HEK293T (cell line): ENCODE data around the gene PRSS27.

Source experiments
- CTCF ChIA-PET: fragments of 350-600 bp; formaldehyde crosslinking; extraction: SDS; loops from one replicate; lab custom pipeline; 2021; ENCODE audit warnings: antibody characterized with exemption, inconsistent platforms; lab: Yijun Ruan, JAX
- POLR2A ChIA-PET: fragments of 350-600 bp; formaldehyde crosslinking; extraction: SDS; loops from one replicate; lab custom pipeline; 2020; ENCODE audit warnings: antibody characterized with exemption, inconsistent platforms; lab: Yijun Ruan, JAX
- DNase-seq: peaks from one replicate; pipeline ENCODE4 v3.0.0; 2012; ENCODE audit warnings: mixed read lengths; ENCODE audit errors: extremely low spot score
- ARNT ChIP-seq: fragments of 450-650 bp; IDR thresholded peaks from 2 replicates; pipeline ENCODE4 v1.6.1; 2017; ENCODE audit warnings: mild to moderate bottlenecking
- BHLHE40 ChIP-seq: fragments of 450-650 bp; IDR thresholded peaks from 2 replicates; pipeline ENCODE4 v1.6.1; 2016; ENCODE audit warnings: mild to moderate bottlenecking, moderate library complexity, borderline replicate concordance
- CTBP1 ChIP-seq: fragments of 450-650 bp; IDR thresholded peaks from 2 replicates; pipeline ENCODE4 v1.6.1; 2016; ENCODE audit warnings: borderline replicate concordance
- ELF4 ChIP-seq: fragments of 450-650 bp; IDR thresholded peaks from 2 replicates; pipeline ENCODE4 v1.6.1; 2017; ENCODE audit warnings: antibody characterized with exemption
- FOXA1 ChIP-seq: fragments of 450-650 bp; IDR thresholded peaks from 2 replicates; pipeline ENCODE4 v1.6.1; 2016; ENCODE audit warnings: mild to moderate bottlenecking
- FOXK2 ChIP-seq: fragments of 450-650 bp; IDR thresholded peaks from 2 replicates; pipeline ENCODE4 v1.6.1; 2016; ENCODE audit warnings: mild to moderate bottlenecking
- FOXM1 ChIP-seq: fragments of 450-650 bp; IDR thresholded peaks from 2 replicates; pipeline ENCODE4 v1.6.1; 2017; ENCODE audit warnings: mild to moderate bottlenecking, borderline replicate concordance
- HDGF ChIP-seq: fragments of 450-650 bp; IDR thresholded peaks from 2 replicates; pipeline ENCODE4 v1.6.1; 2017; ENCODE audit warnings: antibody characterized with exemption, borderline replicate concordance
- L3MBTL2 ChIP-seq: fragments of 450-650 bp; conservative IDR thresholded peaks from 2 replicates; pipeline ENCODE4 v1.6.1; 2016; ENCODE audit warnings: mild to moderate bottlenecking
- LEF1 ChIP-seq: fragments of 450-650 bp; IDR thresholded peaks from 2 replicates; pipeline ENCODE4 v1.6.1; 2017; ENCODE audit warnings: mild to moderate bottlenecking, borderline replicate concordance
- NFRKB ChIP-seq: fragments of 450-650 bp; IDR thresholded peaks from 2 replicates; pipeline ENCODE4 v1.6.1; 2016; ENCODE audit warnings: mild to moderate bottlenecking, moderate library complexity
- SP1 ChIP-seq: fragments of 450-650 bp; IDR thresholded peaks from 2 replicates; pipeline ENCODE4 v1.6.1; 2017
- SUZ12 ChIP-seq: fragments of 450-650 bp; IDR thresholded peaks from 2 replicates; pipeline ENCODE4 v1.6.1; 2016; ENCODE audit warnings: mild to moderate bottlenecking
- TARDBP ChIP-seq: fragments of 450-650 bp; IDR thresholded peaks from 2 replicates; pipeline ENCODE4 v1.6.1; 2016
- ZNF384 ChIP-seq: fragments of 450-650 bp; IDR thresholded peaks from 2 replicates; pipeline ENCODE4 v1.6.1; 2016
- TF ChIP-seq, protein P1 (sequence below): fragments of 450-650 bp; IDR thresholded peaks from 2 replicates; pipeline ENCODE4 v1.6.1; 2016

Gene PRSS27

DNA sequence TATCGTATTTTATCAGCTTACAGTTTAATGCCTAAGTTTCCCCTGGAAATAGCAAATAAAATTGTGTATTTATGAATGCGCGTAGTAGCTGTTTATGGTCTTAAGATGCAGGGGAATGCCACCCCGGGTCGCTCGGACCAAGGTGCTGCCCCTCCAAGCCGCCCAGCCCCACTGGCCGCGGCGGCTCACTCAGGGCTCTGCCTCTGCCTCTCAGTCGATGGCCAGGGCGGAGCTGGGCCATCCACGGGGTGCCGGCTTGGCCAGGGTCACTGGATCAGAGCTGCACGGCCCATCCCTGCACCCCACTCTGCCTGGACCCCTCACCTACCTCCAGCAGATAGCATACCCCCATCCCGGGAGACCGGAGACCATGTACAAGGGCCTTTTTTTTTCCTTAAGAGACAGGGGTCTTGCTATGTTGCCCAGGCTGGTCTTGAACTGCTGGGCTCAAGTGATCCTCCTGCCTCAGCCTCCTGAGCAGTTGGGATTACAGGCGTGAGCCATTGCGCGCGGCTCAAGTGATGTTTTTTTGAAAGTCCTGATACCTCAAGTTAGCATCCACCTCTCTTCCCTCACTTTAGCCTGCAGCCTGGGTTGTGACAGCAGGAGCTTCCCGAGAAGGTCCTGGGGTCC is 11.0 kb downstream of the PRSS27 start:
- ChIA-PET POLR2A (interaction anchor here (1.7 to 1.9 kb wide), 2 partner anchors 10 to 26 kb away, joined by 4 to 6 read pairs; partner anchors contain the start of gene KCTD5), CTCF (no interaction called here)
- TF ChIP-seq FOXM1 (no peak), BHLHE40 (no peak), ZNF384 (no peak), LEF1 (no peak), ARNT (no peak), HDGF (no peak), TARDBP (no peak)
- TF ChIP-seq, protein P1, sequence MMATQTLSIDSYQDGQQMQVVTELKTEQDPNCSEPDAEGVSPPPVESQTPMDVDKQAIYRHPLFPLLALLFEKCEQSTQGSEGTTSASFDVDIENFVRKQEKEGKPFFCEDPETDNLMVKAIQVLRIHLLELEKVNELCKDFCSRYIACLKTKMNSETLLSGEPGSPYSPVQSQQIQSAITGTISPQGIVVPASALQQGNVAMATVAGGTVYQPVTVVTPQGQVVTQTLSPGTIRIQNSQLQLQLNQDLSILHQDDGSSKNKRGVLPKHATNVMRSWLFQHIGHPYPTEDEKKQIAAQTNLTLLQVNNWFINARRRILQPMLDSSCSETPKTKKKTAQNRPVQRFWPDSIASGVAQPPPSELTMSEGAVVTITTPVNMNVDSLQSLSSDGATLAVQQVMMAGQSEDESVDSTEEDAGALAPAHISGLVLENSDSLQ: no peak
- DNase-seq: no peak

DNA sequence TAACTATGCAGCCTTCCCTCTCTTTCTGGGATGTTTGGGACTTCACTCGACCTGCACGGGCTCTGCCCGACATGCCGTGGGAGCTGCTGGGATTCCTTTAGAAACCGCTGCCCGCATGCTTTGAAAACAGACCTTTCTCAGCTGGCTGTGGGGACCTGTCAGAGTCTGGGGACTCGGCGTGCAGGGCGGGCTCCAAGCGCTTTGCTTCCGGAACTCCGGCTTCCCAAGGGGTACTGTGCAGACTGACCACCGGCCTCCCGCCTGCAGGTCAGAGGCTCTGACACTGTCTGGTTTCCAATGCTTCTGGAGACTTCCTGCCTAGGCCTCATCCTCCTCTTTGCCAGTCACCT is 11.8 kb downstream of the PRSS27 start:
- DNase-seq: no peak
- POLR2A ChIA-PET: interaction anchor here (1.7 to 1.9 kb wide), 2 partner anchors 11 to 26 kb away, joined by 4 to 6 read pairs; partner anchors contain the start of gene KCTD5
- CTCF ChIA-PET: no interaction called here
- no peak for TF ChIP-seq NFRKB
- TF ChIP-seq FOXK2: no peak
- no peak for TF ChIP-seq SP1
- no peak for TF ChIP-seq HDGF
- TF ChIP-seq TARDBP: no peak
- no peak for TF ChIP-seq FOXA1
- no peak for TF ChIP-seq BHLHE40
- TF ChIP-seq ZNF384: no peak
- TF ChIP-seq L3MBTL2: no peak
- no peak for TF ChIP-seq ARNT
- TF ChIP-seq CTBP1: no peak
- TF ChIP-seq, protein P1: no peak
- no peak for TF ChIP-seq LEF1
- TF ChIP-seq FOXM1: no peak

DNA sequence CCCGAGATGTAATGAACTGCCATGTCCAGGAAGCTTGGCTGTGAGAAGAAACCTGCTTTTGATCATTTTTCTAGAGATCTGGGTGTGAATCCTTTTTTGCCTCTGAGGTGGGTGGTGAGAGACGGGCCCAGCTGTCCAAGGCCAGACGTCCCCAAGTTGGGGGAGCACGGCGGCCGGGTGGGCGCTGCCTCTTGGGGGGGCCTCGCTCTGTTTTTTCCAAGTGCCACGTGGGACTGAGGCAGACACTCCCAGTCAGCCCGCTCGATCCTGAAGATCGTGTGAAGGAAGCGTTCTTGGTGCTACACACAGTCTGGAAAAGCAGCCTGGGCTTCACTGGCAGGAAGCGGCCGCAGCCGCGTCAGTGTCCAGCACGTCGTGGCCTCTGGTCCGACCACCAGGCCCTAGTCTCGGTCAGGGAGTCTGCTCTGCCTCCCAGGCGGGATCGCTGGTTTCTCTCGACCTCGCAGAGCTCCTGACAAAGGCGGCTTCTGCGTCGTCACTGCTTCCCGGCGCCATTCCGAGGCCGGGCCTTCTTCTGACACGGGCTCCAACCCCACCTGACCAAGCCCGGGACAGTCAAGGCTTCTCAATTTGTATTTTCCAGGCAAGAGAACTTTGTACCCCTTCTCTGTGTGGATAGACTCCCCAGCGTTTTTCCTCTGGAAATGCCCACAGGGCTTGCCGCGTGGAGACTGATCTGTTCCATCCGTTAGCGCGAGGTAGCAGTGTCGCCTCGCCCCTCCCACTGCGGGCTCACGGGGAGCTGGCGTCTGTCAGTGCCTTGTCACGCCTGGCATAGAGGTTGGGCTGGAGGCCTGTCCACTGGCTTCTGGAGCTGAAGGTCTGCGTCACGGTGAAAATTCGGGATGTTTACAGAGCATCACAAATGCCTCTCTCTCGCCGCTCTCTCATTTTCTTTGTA is 12.4 kb downstream of the PRSS27 start:
- ChIA-PET POLR2A (interaction anchor here (0.5 to 1.9 kb wide), 3 partner anchors 11 to 43 kb away, joined by 3 to 6 read pairs (median 4); partner anchors contain the start of gene KCTD5), CTCF (no interaction called here)
- no peak for DNase-seq
- TF ChIP-seq BHLHE40: no peak
- TF ChIP-seq FOXK2: no peak
- no peak for TF ChIP-seq TARDBP
- no peak for TF ChIP-seq NFRKB
- no peak for TF ChIP-seq ELF4
- no peak for TF ChIP-seq CTBP1
- no peak for TF ChIP-seq ZNF384
- TF ChIP-seq FOXM1: no peak
- TF ChIP-seq, protein P1: no peak
- TF ChIP-seq SUZ12: no peak
- TF ChIP-seq ARNT: no peak
- TF ChIP-seq L3MBTL2: no peak
- TF ChIP-seq LEF1: no peak

DNA sequence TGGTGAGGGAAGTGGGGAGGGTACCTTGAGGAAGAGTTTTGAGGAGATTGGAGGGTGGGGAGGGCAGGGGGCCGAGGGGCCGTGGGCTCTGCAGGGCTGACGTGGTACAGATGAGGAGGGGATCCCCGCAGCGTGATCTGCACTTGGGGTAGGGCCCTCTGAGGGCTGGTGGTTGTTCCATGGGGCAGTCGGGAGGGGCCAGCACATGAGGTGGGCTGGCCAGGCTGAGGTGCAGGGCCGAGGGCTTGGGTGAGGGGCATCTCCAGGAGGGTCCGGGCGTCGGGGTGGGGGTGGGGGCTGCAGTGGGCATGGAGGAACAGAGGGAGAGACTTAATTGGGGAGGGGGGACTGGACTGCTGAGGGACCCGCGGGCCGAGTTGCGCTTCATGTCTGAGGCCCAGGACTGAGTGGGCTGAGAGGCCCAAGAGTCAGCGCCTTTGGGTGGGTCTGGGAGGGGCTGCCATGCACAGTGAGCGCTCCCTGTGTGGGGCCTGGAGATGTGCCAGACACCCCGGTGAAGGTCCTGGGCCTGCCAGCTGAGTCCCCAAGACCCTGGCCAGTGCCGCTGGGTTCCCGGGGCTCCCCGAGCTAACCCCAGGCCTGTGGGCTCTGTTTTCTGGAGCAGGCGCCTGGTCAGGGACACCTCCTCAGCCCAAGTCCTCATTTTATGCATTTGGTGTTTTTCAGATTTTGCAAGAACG is 13.3 kb downstream of the PRSS27 start:
- ChIA-PET CTCF (no interaction called here), POLR2A (interaction anchor here (0.5 to 1.9 kb wide), 2 partner anchors 24 to 44 kb away, joined by 3 to 6 read pairs; partner anchors contain the start of gene KCTD5)
- no peak for DNase-seq
- no peak for TF ChIP-seq L3MBTL2
- no peak for TF ChIP-seq SP1
- no peak for TF ChIP-seq CTBP1

DNA sequence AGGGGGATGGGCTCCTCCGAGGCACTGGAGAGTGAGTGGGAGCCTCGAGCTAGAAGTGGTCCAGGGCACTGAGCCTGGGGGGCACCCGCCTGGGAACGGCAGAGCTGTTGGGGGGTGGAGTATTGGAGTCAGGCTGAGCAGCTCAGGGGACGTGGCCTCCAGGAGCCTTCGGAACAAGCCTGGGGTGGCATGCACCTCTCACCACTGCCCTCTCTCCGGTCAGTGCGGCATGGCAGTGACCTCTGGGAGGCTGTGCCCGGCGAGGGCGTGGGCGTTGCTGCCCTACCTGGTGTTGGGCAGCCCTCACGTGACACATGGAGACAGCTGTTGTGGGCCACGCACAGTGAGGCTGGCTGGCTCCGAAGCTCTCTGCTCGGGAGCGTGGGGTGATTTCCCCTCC is 13.9 kb downstream of the PRSS27 start:
- ChIA-PET POLR2A (no interaction called here), CTCF (no interaction called here)
- TF ChIP-seq ZNF384: no peak
- no peak for TF ChIP-seq NFRKB
- TF ChIP-seq LEF1: no peak
- no peak for TF ChIP-seq SUZ12
- no peak for TF ChIP-seq TARDBP
- no peak for TF ChIP-seq ELF4
- no peak for TF ChIP-seq CTBP1
- TF ChIP-seq FOXK2: no peak
- DNase-seq: no peak
